Non-pigmented ciliary epithelial cell (primary cell): ENCODE data around the gene HOXA11.

ENCODE experiments used
- DNase-seq: peaks from one replicate; pipeline ENCODE4 v3.0.0-alpha.2; 2010; ENCODE audit warnings: low read depth

The HOXA11 gene

GRCh38 chr7:27180431-27181420, 4.3 kb downstream of the HOXA11 start:
- no peak for DNase-seq

DNA sequence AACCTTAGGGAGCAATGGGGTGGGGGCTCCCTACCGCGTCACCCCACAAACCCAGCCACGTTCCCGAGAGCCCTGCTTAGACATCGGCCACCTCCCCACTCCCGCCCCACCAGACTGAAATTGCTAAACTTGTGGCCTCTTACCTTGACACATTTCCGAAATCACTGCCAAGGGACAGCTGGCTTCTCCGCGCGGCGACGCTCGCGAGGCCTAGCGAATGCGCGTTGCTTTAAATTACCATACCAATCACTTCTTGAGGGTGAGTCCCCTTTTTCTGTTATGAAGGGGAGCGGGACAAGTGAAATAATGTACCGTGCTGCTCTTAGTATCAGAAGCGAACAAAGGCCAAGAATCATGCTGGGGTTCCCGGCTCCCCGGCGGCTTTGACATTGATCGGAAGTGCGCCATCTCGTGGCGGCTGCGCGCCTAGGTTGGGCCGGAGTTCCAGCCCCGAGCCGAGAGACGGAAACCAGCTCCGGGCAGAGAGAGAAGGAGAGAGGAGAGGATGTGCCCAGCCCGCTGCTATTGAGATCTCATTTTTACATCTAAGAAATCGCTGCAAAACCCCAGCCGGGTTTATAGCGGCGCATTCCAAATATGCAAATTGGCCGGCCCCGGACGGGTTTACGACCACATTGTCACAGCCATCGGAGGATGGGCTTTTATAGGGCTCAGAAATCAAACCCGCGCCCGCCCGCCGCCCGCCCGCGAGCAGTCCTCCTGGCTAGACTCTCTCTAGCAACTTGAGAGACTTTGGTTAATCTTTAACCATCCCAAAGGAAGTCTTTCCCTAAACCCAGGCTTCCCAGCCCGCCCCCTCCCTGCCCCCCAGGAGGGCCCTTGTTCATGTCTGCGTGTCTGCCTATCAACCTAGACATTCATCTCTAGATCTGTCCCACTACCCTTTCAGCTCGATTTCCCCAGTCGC, 5.3 kb downstream of the HOXA11 start:
- DNase-seq: no peak

DNA sequence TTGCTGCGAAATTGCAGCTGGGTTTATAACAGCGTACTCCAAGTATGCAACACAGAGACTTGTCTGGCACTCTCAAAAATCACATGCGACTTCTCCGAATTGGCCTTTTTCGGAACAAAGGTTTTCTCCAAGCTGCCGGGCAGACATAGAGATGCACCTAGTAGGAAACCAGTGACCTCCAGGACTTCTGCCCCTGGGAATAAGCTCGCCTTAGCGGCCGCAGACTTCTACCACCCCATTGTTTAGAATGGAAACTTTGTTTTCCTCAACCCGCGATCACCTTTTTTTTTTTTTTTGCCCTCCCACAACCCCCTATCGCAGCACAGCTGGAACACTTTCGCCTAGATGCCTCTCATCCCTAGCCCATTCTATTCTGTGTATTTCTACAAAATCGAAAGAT, 6.0 kb downstream of the HOXA11 start:
- no peak for DNase-seq

DNA sequence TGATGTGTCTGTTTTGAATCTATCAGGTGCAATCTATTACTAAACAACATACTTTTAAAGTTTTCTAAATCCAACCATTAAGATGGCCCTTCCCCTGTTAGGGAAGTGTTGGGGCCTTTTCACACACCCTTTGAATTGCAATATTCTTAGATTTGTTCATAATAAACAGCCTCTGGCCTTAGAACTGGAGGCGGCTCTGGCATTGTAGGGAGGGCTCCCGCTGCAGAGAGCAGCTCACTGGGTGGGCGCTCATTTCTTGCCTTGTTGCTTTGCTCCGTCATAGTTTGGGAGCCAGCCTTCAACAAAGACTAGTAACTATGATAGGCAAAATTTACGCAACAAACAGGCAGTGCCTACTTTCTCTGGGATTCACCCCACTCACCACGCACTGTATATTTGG, 6.7 kb downstream of the HOXA11 start:
- no peak for DNase-seq

GRCh38 chr7:27177795-27178320, 7.2 kb downstream of the HOXA11 start:
- no peak for DNase-seq

DNA sequence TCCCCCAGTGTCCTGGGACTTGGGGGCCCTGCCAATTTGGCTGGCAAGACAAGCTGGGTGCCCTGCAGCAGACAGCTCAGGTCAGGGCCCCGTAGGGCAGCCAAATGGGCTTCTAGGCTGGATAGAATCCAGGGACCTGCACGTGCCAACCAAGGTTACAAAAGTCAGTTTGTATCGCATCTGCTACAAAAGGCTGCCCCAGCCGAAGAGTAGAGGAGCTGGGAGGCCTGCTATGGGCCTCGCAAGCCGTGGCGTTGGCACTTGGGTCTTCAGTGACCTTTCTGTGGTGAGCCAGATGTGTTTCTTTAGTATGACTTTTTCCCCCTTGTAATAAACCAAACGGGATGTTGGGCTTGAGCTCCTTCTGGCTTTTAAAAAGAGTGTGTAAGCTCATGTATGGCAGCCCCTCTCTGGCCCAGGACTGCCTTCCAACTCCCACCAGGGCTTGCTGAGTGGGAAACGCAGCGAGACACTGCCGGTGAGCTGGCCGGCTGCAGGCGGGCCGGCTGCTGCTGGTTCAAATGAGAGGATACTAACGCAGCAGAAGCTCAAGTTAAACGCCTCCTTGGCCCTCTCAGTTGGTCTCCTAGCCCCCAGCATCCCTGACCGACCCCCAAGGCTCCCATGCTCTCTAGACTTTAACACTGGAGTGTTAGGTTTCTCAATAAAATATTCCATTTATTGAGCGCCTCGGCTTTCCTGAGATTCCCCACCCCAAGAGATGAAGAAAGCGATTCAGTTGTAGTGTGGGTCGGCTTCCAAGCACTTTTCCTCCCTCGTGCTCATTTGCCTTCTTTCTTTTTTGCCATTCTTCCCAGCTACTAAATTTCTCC, 7.9 kb downstream of the HOXA11 start:
- no peak for DNase-seq

- DNase-seq: no peak
Measured at GRCh38 chr7:27176524-27176845, 8.5 kb downstream of the HOXA11 start.

DNA sequence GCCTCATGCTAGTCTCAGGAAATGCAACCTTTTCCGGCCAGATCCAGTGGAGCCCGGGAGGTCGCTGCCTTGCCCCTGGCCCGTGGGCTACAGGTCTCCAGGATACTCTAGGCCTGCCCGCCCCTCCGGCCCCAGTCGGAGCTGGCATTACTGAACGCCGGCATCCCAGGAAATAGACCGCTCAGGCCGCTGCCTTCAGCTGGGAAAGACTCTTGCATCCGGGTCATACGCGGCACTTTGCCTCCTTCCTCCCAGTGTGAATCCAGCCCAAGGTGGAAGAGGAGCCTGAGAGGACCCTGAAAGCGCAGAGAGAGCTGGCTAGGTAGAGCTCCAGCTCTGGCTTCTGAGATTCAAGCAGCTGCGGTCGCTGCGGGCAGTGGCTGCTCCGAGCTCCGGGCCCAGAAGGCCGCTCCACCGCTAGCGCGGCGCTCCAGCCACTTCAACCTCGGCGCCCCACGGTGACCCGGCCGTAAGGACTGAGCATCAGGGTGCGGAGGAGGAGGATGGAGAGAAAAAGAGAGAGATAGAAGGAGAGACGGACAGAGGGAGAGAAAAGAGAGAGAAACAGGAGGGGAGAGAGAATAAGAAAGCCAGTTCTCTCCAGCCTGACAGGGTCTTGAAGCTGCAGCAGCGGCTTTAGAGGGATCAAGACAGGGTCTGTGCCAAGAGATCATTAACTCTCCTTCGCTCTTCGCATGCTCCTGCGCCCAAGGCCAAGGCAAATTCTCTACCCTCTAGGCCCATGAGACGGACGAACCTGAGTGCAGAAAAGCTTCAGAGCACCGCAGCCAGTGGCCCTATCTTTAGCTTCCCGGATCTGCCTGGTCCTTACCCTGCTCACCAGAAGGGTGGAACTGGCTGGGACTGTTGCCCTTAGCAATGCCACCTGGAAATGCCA, 9.2 kb downstream of the HOXA11 start:
- no peak for DNase-seq

DNA sequence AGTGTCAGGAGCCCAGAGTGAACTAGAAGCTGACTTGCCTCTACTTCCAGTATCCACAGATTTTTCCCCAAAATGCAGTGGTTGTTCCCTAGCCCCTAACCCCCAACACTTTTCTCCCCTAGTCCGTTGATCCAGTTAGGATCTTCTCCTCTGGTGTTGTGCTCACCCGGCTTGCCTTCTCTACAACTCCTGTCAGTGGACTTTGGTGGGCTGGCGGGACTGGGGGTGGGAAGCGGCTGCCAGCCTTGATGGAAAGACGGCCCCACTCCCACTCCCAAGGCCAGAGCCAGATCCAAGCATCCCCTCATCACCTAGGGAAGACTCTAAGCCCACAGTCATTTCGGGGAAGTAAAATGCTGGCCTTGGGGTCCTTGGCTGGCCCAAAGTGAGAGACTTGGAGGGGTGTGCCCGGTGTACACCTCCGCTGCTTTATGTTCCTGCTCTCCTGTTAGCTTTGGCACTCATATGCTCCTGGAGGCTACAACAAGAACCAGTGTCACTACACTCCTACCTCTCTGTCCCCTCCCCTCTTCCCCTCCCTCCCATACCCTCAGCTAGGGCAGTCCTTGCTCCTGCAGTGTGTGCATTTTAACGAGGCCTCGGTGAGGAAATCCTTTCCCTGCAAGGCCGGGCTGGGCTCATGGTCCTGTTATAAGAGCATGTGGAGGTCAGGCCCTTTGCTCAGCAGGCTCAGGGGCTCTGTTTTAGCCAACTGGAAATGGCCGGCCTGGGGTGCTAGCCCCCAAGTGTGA, 10.0 kb downstream of the HOXA11 start:
- DNase-seq: no peak

DNA sequence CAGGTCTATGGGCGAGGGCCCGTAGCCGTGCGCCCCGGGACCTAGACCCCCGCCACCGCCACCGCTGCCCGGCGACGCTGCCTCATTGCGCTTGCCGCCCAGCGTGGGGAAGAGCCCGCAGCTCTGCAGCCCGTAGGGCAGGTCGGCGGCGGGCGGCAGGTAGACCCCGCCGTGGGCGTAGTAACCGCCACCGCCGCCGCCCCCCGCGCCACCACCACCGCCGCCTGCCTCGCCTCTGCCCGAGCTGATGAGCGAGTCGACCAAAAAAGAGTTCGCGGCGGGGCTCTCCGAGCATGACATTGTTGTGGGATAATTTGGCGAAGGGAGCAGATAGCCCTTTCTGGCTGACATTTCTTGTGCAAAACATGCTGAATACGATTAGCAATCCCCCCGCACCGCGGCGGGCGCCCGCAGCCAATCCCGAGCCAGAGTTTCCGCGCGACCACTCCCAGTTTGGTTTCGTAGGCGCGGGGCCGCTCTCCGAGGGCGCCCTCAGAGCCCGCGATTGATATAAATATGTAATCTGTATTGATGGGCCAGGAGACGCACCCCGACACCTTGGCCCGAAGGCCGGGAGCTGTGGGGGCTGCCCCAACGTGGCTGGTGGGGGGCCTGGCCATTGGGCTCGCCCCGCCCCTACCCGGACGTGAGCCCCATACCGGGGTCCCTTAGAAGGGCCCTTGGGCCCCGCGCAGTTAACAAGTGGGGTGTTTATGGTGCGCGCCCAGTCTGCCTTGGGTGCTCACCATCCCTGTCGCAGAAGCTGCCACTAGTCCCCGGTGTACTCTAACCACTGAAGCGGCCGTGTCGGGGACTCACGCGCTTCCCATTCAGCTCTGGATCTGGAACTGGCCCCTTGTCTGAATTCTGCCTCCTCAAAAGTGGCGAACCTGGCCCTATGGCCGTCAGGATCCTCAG, 10.8 kb downstream of the HOXA11 start, which contains the start of gene HOXA10:
Gene HOXA10 (minus strand): TSS at position 365 of the 918 bp plus-strand sequence. CDS start 14 bp downstream, at position 351.
- no peak for DNase-seq

- no peak for DNase-seq
Measured at GRCh38 chr7:27173511-27173955, 11.5 kb downstream of the HOXA11 start.

- no peak for DNase-seq
Measured at GRCh38 chr7:27172823-27173510, 12.1 kb downstream of the HOXA11 start.

- no peak for DNase-seq
Measured at GRCh38 chr7:27172315-27172774, 12.7 kb downstream of the HOXA11 start.

- no peak for DNase-seq
Measured at GRCh38 chr7:27171637-27172314, 13.3 kb downstream of the HOXA11 start.

GRCh38 chr7:27171325-27171636, 13.8 kb downstream of the HOXA11 start:
- DNase-seq: no peak

DNA sequence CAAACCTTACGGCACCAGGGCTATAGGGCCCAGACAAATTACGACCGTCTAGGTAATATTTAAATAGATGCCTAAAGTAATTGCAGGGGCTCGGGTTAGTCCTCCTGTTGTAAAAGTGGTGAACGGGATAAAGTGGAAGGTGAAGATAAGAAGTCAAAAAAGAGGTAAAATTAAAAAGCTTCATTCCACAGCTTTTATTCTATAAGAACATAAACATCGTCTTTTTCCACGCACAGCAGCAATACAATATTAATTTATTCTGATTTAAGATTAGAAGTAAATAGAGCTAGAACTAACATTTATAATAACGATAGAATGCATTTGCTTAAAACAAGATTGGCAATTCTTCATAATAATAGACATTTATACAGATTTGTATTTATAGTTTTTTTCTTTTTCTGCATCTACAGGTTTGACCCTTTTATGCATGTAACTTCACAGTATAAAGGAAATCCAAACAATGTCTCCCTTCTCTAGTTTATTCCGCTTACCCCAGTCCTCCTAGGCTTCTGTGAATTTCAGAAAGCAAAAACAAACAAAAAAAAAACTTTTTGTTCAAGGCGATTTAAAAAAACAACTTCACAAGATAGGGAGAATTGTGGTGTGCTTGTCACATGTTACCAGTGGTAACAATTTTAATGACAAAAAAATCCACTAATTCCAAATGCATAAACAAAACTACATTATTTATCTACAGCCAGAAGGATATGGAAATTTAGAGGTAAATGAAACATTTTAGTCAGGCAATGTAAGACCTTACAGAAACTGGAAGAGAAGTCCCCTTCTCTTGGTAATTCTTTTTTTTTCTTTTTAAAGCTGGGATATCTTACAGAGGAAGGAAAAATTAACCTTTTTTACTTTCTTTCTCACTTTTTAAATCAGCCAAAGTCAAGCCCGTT, 14.4 kb downstream of the HOXA11 start:
- DNase-seq: no peak
